ENCODE measurements around the gene MTFP1. TPM values are rescaled to one million over a fixed set of nuclear protein-coding genes. Genes with fewer than 3 reads are reported as not detected.

MTFP1 gene
- total RNA-seq, 1 donor from 2014 or later: 19.7 TPM

- Histone ChIP-seq H3K36me3 (peaks cover 18% of the 10 kb centered on the region), H3K27me3 (ENCODE audit: low read depth) (no peaks in the 10 kb centered on the region), H3K9me3 (replicated peaks) (no peaks in the 10 kb centered on the region), H3K4me1 (peaks cover 50% of the 10 kb centered on the region), H3K27ac (replicated peaks) (peak overlapping the region; percentile 99), H3K4me3 (peak overlapping the region; percentile 89)
- DNase-seq: peak; percentile 99
- TF ChIP-seq CTCF (IDR thresholded peaks at IDR 0.05; ENCODE audit: borderline replicate concordance): no peak
- intact Hi-C loops (cut with micrococcal nuclease): no loop called here
Observed at GRCh38 chr22:30423959-30424533, 1.5 kb upstream of the MTFP1 start.

DNA sequence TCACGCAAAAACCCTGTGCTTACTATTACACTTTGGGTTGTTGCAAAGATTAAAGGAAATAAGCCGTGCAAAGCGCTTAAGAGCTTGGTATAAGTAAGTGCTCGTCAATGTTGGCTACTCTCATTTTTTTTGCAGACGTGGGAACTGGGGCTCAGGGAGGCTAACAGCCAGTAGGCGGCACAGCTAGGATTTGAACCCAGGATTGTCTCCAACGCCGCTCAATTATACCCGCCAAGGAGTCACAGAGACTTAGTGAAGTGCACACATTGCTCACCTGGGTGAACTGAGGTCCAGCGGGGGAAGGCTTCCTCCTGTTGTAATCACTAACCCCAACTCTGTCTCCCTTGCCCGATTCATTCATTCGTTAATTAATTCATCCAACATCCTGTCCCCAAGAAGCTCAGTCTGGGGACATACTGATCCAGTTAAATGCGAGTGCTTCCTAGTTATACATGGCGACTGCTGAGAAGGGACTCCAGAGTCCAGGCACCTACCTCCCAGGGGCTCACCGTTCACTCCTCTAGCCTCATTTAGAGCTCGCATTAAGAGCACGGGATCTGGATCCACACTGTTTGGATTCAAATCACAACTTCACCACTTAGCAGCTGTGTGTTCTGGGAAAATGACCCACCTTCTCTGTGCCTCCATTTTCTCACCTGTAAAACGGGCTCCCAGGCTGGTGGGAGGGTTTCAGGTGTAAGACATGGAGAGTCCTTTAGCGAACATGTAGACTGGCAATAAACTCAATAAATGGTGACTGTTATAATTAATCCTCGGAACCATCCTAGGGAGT is 838 bp upstream of the MTFP1 start:
- peak overlapping the region; percentile 99 for H3K27ac ChIP-seq (replicated peaks)
- intact Hi-C loops (cut with micrococcal nuclease): no loop called here
- peak overlapping the region; percentile 89 for H3K4me3 ChIP-seq
- no peak for TF ChIP-seq CTCF (IDR thresholded peaks at IDR 0.05; ENCODE audit: borderline replicate concordance)
- H3K4me1 ChIP-seq: peaks cover 50% of the 10 kb centered on the region
- peaks cover 12% of the 10 kb centered on the region for H3K36me3 ChIP-seq
- H3K27me3 ChIP-seq (ENCODE audit: low read depth): no peaks in the 10 kb centered on the region
- DNase-seq: no peak
- H3K9me3 ChIP-seq (replicated peaks): no peaks in the 10 kb centered on the region

DNA sequence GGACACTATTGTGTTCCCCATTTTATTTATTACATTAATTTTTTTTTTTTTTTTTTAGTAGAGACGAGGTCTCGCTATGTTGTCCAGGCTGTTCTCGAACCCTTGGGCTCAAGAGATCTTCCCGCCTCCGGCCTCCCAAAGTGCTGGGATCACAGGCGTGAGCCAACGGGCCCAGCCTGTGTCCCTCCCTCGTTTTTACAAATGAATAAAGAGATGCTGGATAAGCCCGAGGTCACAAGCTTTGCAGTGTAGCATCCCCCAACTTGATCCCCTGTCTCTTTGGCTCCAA is 297 bp upstream of the MTFP1 start:
- DNase-seq: no peak
- Histone ChIP-seq H3K36me3 (peaks cover 8% of the 10 kb centered on the region), H3K9me3 (replicated peaks) (no peaks in the 10 kb centered on the region), H3K4me3 (peak overlapping the region; percentile 89), H3K27me3 (ENCODE audit: low read depth) (no peaks in the 10 kb centered on the region), H3K27ac (replicated peaks) (peak overlapping the region; percentile 85), H3K4me1 (peaks cover 50% of the 10 kb centered on the region)
- TF ChIP-seq CTCF (IDR thresholded peaks at IDR 0.05; ENCODE audit: borderline replicate concordance): no peak
- intact Hi-C loops (cut with micrococcal nuclease): no loop called here

DNA sequence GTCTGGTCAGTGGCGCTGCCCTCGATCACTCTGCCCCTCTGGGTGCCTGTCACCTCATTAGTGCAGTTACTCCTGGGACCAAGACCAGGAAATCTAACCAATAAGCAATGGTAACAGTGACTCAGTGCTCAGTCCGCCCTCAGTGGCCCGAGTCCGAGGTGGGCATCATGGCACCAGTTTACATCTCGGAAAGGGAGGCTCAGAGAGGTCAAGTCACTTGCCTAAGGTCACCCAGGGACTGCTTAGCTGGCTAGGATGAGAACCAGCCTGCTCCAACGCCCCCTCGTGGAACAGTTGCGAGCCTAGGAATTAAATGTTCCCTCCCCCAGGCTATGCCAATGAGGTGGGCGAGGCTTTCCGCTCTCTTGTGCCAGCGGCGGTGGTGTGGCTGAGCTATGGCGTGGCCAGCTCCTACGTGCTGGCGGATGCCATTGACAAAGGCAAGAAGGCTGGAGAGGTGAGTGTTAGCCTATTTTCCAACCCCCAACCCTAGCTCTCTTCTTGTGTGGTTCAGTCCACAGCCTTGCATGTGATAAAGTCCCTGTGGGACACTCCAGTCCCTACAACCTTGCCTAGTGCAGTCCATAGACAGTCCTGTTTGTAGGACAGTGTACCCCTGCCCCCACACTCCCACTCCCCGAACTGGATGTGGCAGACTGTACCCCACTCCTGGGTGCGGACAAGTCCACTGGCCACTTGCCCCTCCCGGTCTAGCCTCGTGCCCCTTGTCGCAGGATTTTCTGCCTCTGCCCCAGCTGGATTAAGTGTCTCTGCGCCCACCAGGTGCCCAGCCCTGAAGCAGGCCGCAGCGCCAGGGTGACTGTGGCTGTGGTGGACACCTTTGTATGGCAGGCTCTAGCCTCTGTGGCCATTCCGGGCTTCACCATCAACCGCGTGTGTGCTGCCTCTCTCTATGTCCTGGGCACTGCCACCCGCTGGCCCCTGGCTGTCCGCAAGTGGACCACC is 1.1 kb downstream of the MTFP1 start:
- Histone ChIP-seq H3K36me3 (no peaks in the 10 kb centered on the region), H3K4me1 (peaks cover 46% of the 10 kb centered on the region), H3K4me3 (peak overlapping the region; percentile 89), H3K27ac (replicated peaks) (peak overlapping the region; percentile 85), H3K9me3 (replicated peaks) (no peaks in the 10 kb centered on the region), H3K27me3 (ENCODE audit: low read depth) (no peaks in the 10 kb centered on the region)
- peak; percentile 68 for DNase-seq
- TF ChIP-seq CTCF (IDR thresholded peaks at IDR 0.05; ENCODE audit: borderline replicate concordance): peak; percentile 69
- intact Hi-C loops (cut with micrococcal nuclease): no loop called here

GRCh38 chr22:30427871-30428270 is 2.3 kb downstream of the MTFP1 start:
- no peak overlapping the region for H3K27ac ChIP-seq (replicated peaks)
- DNase-seq: no peak
- intact Hi-C loops (cut with micrococcal nuclease): no loop called here
- H3K9me3 ChIP-seq (replicated peaks): no peaks in the 10 kb centered on the region
- TF ChIP-seq CTCF (IDR thresholded peaks at IDR 0.05; ENCODE audit: borderline replicate concordance): no peak
- no peaks in the 10 kb centered on the region for H3K27me3 ChIP-seq (ENCODE audit: low read depth)
- H3K4me1 ChIP-seq: peaks cover 34% of the 10 kb centered on the region
- no peak overlapping the region for H3K4me3 ChIP-seq
- no peaks in the 10 kb centered on the region for H3K36me3 ChIP-seq
